Embryonic facial prominence (tissue), 1 donor: ENCODE measurements around the gene FCHSD2.

ENCODE experiments used
- DNase-seq: peaks from one replicate; pipeline ENCODE4 v3.0.0-alpha.2; 2016; ENCODE audit errors: extremely low spot score

The FCHSD2 gene

GRCh38 chr11:72970557-72971118 lies 171.5 kb downstream of the FCHSD2 start:
- no peak for DNase-seq

GRCh38 chr11:72969894-72970335 lies 172.2 kb downstream of the FCHSD2 start:
- DNase-seq, result no peak

DNA sequence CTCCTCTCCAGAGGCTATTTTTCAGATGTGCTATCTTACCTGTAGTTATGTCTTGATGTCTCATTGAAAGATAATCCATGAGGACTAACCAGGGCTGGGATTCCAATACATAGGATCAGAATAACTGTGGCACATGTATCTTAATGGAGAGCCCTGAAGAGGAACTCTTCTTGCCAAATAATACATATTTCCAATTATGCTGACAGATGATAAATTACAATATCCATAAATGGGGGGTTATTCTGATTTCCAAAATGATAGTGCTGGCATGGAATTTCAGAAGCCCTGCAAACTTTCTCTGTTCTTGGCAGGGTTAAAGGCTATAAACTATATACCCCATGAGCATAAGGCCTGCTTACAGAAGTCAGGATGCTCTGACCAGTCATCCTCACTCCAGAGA lies 173.7 kb downstream of the FCHSD2 start:
- no peak for DNase-seq

- no peak for DNase-seq
These were observed 176.4 kb downstream of the FCHSD2 start for GRCh38 chr11:72965672-72966071.

DNA sequence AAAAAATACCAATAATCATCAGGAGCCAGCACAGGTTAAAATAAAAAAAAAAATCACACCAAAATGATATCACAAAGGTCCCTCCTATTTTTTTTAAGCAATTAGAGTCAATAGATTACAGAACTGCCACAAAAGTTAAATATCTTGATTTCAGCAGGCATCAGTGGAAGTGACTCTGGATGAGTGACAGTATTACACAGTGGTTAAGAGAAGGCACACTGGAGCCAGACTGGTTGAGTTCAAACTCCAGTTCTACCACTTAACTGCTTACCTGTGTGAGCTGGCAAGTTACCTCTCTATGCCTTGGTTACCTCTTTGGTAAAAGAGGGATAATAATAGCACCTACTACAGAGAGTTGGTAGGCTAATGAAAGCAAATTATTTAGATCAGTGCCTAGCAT lies 179.4 kb downstream of the FCHSD2 start:
- DNase-seq, result no peak

DNA sequence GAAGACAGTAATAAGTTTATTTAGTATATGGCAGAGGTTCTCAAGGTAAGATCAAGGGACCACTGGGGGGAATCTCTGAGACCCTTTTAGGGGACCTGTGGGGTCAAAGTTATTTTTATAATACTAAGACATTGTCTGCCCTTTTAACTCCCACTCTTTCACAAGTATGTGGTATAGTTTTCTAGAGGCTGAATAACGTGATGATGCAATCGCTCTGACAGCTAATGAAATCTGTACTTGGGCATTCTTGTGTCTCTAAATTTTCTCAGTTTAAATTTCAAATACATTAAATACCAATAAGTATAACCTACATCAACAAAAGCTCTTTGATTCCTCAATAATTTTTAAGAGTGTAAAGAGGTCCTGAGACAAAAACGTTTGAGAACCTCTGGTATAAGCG lies 180.0 kb downstream of the FCHSD2 start:
- no peak for DNase-seq

DNA sequence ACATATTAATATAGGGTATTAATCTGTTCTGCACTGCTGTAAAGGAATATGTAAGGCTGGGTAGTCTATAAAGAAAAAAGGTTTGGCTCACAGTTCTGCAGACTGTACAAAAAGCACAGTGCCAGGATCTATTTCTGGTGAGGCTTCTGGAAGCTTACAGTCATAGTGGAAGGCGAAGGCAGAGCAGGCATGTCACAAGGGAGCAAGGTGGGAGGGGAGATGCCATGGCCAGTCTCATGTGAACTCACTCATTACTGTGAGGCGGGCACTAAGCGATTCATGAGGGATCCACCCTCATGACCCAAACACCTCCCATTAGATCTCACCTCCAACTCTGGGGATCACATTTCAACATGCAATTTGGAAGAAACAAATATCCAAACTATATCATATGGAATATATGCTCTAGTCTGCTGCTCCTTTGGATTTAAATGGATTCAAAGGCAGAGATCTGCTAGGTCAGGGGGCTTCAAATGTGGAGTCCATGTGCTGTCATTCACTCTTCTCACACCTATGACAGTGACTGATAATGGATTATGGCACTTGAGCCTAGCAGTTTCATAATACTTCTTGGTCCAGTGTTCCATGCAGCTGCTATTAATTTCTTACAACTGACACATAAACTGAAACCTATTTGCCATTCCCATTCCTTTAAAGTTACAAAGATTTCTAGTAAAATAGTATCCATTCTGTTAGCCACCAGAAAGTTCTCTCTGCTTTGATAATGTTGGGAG lies 182.0 kb downstream of the FCHSD2 start:
- DNase-seq, result no peak

- DNase-seq, result no peak
These were observed 183.3 kb downstream of the FCHSD2 start for GRCh38 chr11:72958791-72959190.

- DNase-seq, result no peak
These were observed 186.7 kb downstream of the FCHSD2 start for GRCh38 chr11:72955466-72955865.

- no peak for DNase-seq
These were observed 187.3 kb downstream of the FCHSD2 start for GRCh38 chr11:72954860-72955259.

- DNase-seq, result no peak
These were observed 188.5 kb downstream of the FCHSD2 start for GRCh38 chr11:72953637-72954036.

GRCh38 chr11:72951888-72952287 lies 190.2 kb downstream of the FCHSD2 start:
- DNase-seq, result no peak

GRCh38 chr11:72951193-72951592 lies 190.9 kb downstream of the FCHSD2 start:
- DNase-seq, result no peak

GRCh38 chr11:72950685-72951084 lies 191.4 kb downstream of the FCHSD2 start:
- DNase-seq, result no peak

GRCh38 chr11:72947229-72947628 lies 194.9 kb downstream of the FCHSD2 start:
- no peak for DNase-seq

DNA sequence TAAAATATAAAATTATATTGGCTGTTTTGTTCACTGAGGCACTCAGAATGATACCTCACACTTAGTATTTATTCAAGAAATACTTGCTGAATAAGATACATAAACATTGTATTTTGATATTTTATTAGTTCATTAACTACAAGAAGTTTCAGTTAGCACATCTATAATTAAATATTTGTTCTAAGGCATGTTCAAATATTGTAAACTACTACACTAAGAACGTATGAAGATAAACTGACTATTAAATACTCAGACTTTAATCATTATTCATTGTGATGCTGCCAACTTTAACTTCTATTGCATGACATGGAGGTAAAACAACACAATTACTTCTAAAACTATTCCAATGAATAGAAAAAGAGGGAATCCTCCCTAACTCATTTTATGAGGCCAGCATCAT lies 198.5 kb downstream of the FCHSD2 start:
- DNase-seq, result no peak

DNA sequence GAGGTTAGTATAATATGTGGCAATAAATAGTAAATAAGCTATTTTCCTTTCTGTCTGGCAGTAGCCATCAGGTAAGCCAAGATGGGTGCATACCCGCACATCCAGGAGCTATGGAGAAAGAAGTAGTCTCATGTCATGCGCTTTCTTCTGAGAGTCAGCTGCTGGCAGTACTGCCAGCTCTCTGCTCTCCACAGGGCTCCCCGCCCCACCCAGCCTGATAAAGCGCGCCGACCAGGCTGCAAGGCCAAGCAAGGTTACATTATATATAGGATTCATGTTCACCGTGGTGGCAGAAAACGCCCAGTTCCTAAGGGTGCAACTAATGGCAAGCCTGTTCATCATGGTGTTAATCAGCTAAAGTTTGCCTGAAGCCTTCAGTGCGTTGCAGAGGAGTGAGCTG lies 201.7 kb downstream of the FCHSD2 start:
- DNase-seq, result no peak

DNA sequence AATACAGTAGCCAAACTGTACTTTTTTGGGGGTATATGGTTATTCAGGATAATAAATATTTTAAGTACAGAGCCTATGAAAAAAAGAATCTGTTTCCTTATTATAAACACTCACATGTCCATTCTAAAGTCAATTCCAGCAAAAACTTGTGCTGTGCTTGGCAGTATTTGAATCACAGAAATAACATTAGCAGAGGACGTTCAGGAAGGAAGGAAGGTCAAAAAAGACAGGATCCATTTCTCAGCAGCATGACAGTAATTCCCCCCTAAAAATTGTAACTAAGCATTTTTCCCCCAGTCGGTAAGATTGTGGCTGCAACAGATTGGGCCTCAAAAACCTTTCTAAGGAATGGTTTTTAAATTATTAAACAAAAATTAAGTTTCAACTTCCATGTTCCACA lies 203.1 kb downstream of the FCHSD2 start:
- DNase-seq, result no peak

GRCh38 chr11:72937439-72937838 lies 204.7 kb downstream of the FCHSD2 start:
- no peak for DNase-seq

GRCh38 chr11:72935700-72936099 lies 206.4 kb downstream of the FCHSD2 start:
- no peak for DNase-seq

- DNase-seq, result no peak
These were observed 210.0 kb downstream of the FCHSD2 start for GRCh38 chr11:72932132-72932570.

DNA sequence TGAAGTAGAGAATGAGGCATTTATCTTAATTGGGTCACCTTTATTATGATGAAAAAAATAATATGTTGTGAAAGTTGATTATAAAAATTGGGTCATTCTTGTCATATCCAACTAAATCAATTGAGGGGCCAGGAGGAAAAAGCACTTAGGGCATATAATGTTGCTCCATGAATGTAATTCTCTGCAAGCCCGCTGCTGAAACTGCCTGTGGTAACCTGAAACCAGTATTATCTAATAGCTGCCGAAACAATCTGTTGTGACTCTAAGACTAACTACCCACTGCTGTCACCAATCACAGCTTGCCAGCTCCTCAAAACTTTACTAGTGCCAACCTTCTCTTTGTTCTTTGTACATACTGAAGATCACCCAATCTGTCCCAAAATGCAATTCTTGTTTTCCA lies 212.1 kb downstream of the FCHSD2 start:
- no peak for DNase-seq

DNA sequence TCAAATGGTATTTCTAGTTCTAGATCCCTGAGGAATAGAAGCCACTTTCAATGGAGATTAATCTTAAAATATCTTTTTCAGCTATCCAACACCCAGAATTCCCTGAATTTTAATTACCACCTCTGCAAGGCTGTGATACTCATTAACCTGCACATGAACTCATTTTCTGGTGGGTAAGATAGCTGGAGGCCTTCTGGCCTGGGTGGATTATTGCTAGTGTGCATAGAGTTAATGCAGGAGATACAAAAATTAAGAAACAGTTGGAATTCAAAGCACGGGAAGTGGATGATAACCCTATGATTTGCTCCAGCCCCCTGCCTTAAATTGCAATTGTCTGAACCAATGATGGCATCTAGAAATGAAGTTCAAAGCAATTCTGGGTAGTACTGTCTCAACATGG lies 212.9 kb downstream of the FCHSD2 start:
- no peak for DNase-seq

GRCh38 chr11:72927380-72927779 lies 214.7 kb downstream of the FCHSD2 start:
- no peak for DNase-seq
